K562 (cell line): ENCODE data around the gene NUP214. TPM values are rescaled to one million over a fixed set of nuclear protein-coding genes. Genes with fewer than 3 reads are reported as not detected.

Experiments used
- ATAC-seq: fragments of 200-7000 bp; cut with Tn5 transposase; 3 replicates; pipeline ENCODE4 v1.9.1; 2020; ENCODE audit warnings: moderate library complexity
- BruUV-seq: library from RNA; stranded (reverse); fragments of 400-500 nt; replicated peaks from 2 replicates; lab custom pipeline; 2021; lab: Mats Ljungman, UMichigan
- CTCF ChIA-PET: fragments of 300-600 bp; formaldehyde crosslinking; extraction: SDS; loops from one replicate; lab custom pipeline; 2021; ENCODE audit warnings: low intra/inter-chr PET ratio; lab: Yijun Ruan, JAX
- POLR2A ChIA-PET: fragments of 300-600, 350-650 bp; sonication (Branson Sonifier 250); formaldehyde crosslinking; extraction: SDS; loops from one replicate; lab custom pipeline; 2021; ENCODE audit warnings: antibody characterized with exemption, inconsistent platforms; lab: Yijun Ruan, JAX
- DNase-seq, 4 experiments: peaks; one replicate each; pipeline versions ENCODE4 v3.0.0 to v3.0.0-alpha.2; 2011 to 2018; ENCODE audit warnings: low spot score in 3 of 4, mixed read lengths in 3 of 4; ENCODE audit errors: extremely low read depth in 1 of 4
- FAIRE-seq: peaks from 2 replicates; lab custom pipeline; 2011; peaks lifted over from hg19 to GRCh38; lab: Jason Lieb, UNC
- H2AFZ ChIP-seq: 2 replicates; pipeline ENCODE4 v1.6.0; 2011; ENCODE audit warnings: low read depth, low read length, control low read depth, inconsistent platforms
- H3K27ac ChIP-seq: fragments of 200-600 bp; 3 replicates; pipeline ENCODE4 v1.8.0; 2011; ENCODE audit warnings: low read depth, mild to moderate bottlenecking, control low read depth, inconsistent platforms, low read length, moderate library complexity, mixed read lengths; ENCODE audit errors: extremely low read depth
- H3K27me3 ChIP-seq, 2 experiments: fragments of 300-600 bp in 1 of 2; 2 replicates in 1 of 2; 3 replicates in 1 of 2; pipeline versions ENCODE4 v1.6.0 to v1.8.0; 2011; ENCODE audit warnings: inconsistent platforms in 2 of 2, low read length in 2 of 2, mild to moderate bottlenecking in 1 of 2, mixed read lengths in 1 of 2, moderate library complexity in 1 of 2; ENCODE audit not compliant: control insufficient read depth in 2 of 2, insufficient read depth in 2 of 2
- H3K36me3 ChIP-seq: fragments of 300-600 bp; 3 replicates; pipeline ENCODE4 v1.8.0; 2011; ENCODE audit warnings: mild to moderate bottlenecking, low read length, inconsistent platforms; ENCODE audit not compliant: control insufficient read depth, insufficient read depth
- H3K4me1 ChIP-seq, 2 experiments: fragments of 200-600 bp in 1 of 2; replicated peaks in 1 of 2; 2 replicates in 1 of 2; 3 replicates in 1 of 2; pipeline versions ENCODE4 v1.5.1 to v1.8.0; 2011; ENCODE audit warnings: inconsistent platforms in 2 of 2, low read length in 2 of 2, mild to moderate bottlenecking in 1 of 2, mixed read lengths in 1 of 2, moderate library complexity in 1 of 2; ENCODE audit not compliant: control insufficient read depth in 2 of 2, insufficient read depth in 2 of 2
- H3K4me2 ChIP-seq: 2 replicates; pipeline ENCODE4 v1.6.1; 2011; ENCODE audit warnings: low read length, control low read depth, inconsistent platforms, mixed read lengths; ENCODE audit not compliant: insufficient read depth
- H3K4me3 ChIP-seq: fragments of 200-600 bp; sonication (generic), shearing (Covaris generic); 2 replicates; pipeline ENCODE4 v1.5.1; 2016; ENCODE audit warnings: control low read depth, inconsistent platforms
- H3K79me2 ChIP-seq: fragments of 200-600 bp; 3 replicates; pipeline ENCODE4 v1.8.0; 2011; ENCODE audit warnings: low read length, inconsistent platforms; ENCODE audit not compliant: control insufficient read depth, insufficient read depth
- H3K9ac ChIP-seq, 2 experiments: 2 replicates each; pipeline versions ENCODE4 v1.6.0 to v1.6.1; 2011; ENCODE audit warnings: low read depth in 2 of 2, low read length in 2 of 2, control low read depth in 1 of 2, inconsistent platforms in 1 of 2, mild to moderate bottlenecking in 1 of 2, mixed read lengths in 1 of 2; ENCODE audit not compliant: insufficient read depth in 1 of 2
- H3K9me1 ChIP-seq: one replicate; pipeline ENCODE4 v1.6.0; 2011; ENCODE audit warnings: inconsistent platforms, mild to moderate bottlenecking, low read length, moderate library complexity; ENCODE audit not compliant: control insufficient read depth, insufficient read depth
- H3K9me3 ChIP-seq: replicated peaks from 2 replicates; pipeline ENCODE4 v1.5.1; 2011; ENCODE audit warnings: low read depth, low read length, inconsistent platforms; ENCODE audit not compliant: control insufficient read depth, insufficient read depth
- H4K20me1 ChIP-seq: replicated peaks from 2 replicates; pipeline ENCODE4 v1.6.1; 2011; ENCODE audit warnings: low read length, inconsistent platforms, mixed read lengths; ENCODE audit not compliant: control insufficient read depth, insufficient read depth
- BRF1 ChIP-seq: IDR thresholded peaks from 3 replicates; pipeline ENCODE4 v1.6.1; 2011; ENCODE audit warnings: borderline replicate concordance, mild to moderate bottlenecking; ENCODE audit not compliant: insufficient read length; ENCODE audit errors: extremely low read depth
- ILF3 ChIP-seq: fragments of 450-650 bp; IDR thresholded peaks from 2 replicates; pipeline ENCODE4 v1.6.1; 2018; ENCODE audit warnings: antibody characterized with exemption, mild to moderate bottlenecking, moderate library complexity, borderline replicate concordance
- PHF8 ChIP-seq: fragments of 200-600 bp; sonication (generic); IDR thresholded peaks from 2 replicates; pipeline ENCODE4 v1.6.1; 2012; ENCODE audit warnings: mixed run types, mild to moderate bottlenecking, inconsistent platforms, low read length, moderate library complexity, borderline replicate concordance
- RREB1 ChIP-seq: fragments of 250-450 bp; sonication (Bioruptor Pico); IDR thresholded peaks from 2 replicates; pipeline ENCODE4 v1.4.0; 2020
- RUNX1 ChIP-seq: sonication (generic); IDR thresholded peaks from 2 replicates; pipeline ENCODE4 v1.6.1; 2016; ENCODE audit warnings: antibody characterized with exemption, low read depth
- SIX5 ChIP-seq, 2 experiments: IDR thresholded peaks; 2 replicates each; pipeline ENCODE4 v1.6.1; 2011; ENCODE audit warnings: low read length in 2 of 2, borderline replicate concordance in 1 of 2, low read depth in 1 of 2, mild to moderate bottlenecking in 1 of 2, moderate library complexity in 1 of 2; ENCODE audit not compliant: insufficient read depth in 1 of 2
- SRF ChIP-seq, 2 experiments: fragments of 250-450, 450-650 bp in 1 of 2; sonication (Bioruptor Pico) in 1 of 2; sonication (generic) in 1 of 2; formaldehyde crosslinking; IDR thresholded peaks; 2 replicates each; pipeline versions ENCODE4 v1.5.0 to v1.5.1; 2020 to 2022; ENCODE audit warnings: mild to moderate bottlenecking in 1 of 2, missing genetic modification reagents in 1 of 2
- WGBS: fragments of 100-300 bp; shearing (Covaris generic); methylation state at CpG from one replicate; pipeline ENCODE4 v1.1.6; 2016; ENCODE audit warnings: low coverage, mixed read lengths; ENCODE audit not compliant: insufficient coverage; ENCODE audit errors: missing lambda C conversion rate; 5-methylcytosine and 5-hydroxymethylcytosine counted together
- in situ Hi-C: fragments of 300-500 bp; cut with MboI; formaldehyde crosslinking; loops from 4 replicates; pipeline ENCODE4 v1.15.0; 2018; ENCODE audit warnings: inconsistent platforms, mixed read lengths
- intact Hi-C: fragments of 100-400 bp; cut with micrococcal nuclease; formaldehyde crosslinking; loops from 2 replicates; pipeline ENCODE4 v1.14.2; 2022
- polyA plus RNA-seq, 8 experiments: library from polyadenylated mRNA; depleted of rRNA in 4 of 8; stranded (reverse) in 5 of 8; unstranded in 3 of 8; fragments of >200 nt; fragmentation: Nextera tagmentation in 2 of 8; fragmentation: Illumina TruSeq in 1 of 8; extraction: Ambion mirVana in 2 of 8; extraction: Trizol in 1 of 8; gene quantifications; 2 replicates each; pipeline versions ENCODE4 v1.2.1 to v1.2.3, GENCODE V29; 2011 to 2014; ENCODE audit warnings: inconsistent platforms in 1 of 8, missing spikeins in 1 of 8
- total RNA-seq, 7 experiments: library from RNA; depleted of rRNA in 6 of 7; stranded (reverse); fragments of >200 nt in 6 of 7; fragmentation: Illumina TruSeq in 2 of 7; extraction: Trizol in 2 of 7; gene quantifications; 2 replicates each; pipeline versions ENCODE4 v1.2.1 to v1.2.3, GENCODE V29; 2011 to 2021; ENCODE audit warnings: low replicate concordance in 1 of 7

NUP214 gene
- total and polyA plus RNA-seq, 9 of the 15 experiments (the other 6 are each of a cell fraction or from before 2014, with no cell fraction given), result 56.9 to 332 (median 97.1) TPM

GRCh38 chr9:131113655-131114054, 11.7 kb upstream of the NUP214 start:
- Histone ChIP-seq H3K79me2 (no peaks in the 10 kb centered on the region), H3K36me3 (no peaks in the 10 kb centered on the region), H2AFZ (no peak overlapping the region), H3K9ac (peak overlapping the region in 1 of 2 experiments; percentile 11; a peak in 1 of 4 replicates), H3K27ac (no peak overlapping the region), H3K9me1 (peaks cover 6% of the 10 kb centered on the region), H3K4me1 (peaks cover 0 to 15% of the 10 kb centered on the region in 2 experiments; a peak in 2 of 5 replicates), H3K4me2 (no peak overlapping the region), H4K20me1 (peaks cover 32% of the 10 kb centered on the region), H3K9me3 (no peaks in the 10 kb centered on the region), H3K27me3 (peaks cover 86 to 98% of the 10 kb centered on the region in 2 experiments), H3K4me3 (no peak overlapping the region)
- ChIA-PET POLR2A (interaction anchor here (1.0 to 99.3 kb wide), 5 partner anchors 17 to 51 kb away, joined by 3 to 3336 read pairs (median 6); partner anchors contain the start of genes AIF1L and NUP214), CTCF (no interaction called here)
- in situ Hi-C loops (no loop called here), intact Hi-C loops (loop anchor here (5.0 kb wide), 1 partner anchor 164 kb away; the partner anchor contains the start of gene FAM78A)
- FAIRE-seq (no peak), ATAC-seq (peak; percentile 24), DNase-seq (peak in 3 of 4 experiments; percentile 66 to 74 (median 72))
- TF ChIP-seq SIX5 (IDR thresholded peaks at IDR 0.05; ENCODE audit: borderline replicate concordance in 1 of 2, insufficient read depth in 1 of 2, low read depth in 1 of 2, low read length in 2 of 2) (no peak), ILF3 (no peak), BRF1 (no peak), SRF (CRISPR knock-in tag; IDR thresholded peaks at IDR 0.05) (no peak), RUNX1 (no peak), PHF8 (no peak), RREB1 (CRISPR knock-in tag) (no peak)
- WGBS, result 4% methylated on average over 8 of the region's 8 CpGs
- BruUV-seq, result no TSS peak
